GM19035 (cell line): ENCODE data around the gene PIGS.
"Not testable (repeated sequence)": the region's sequence is repeated elsewhere in the genome, so short reads cannot be mapped to it uniquely, and the experiment has no call there.

ENCODE experiments used
- ATAC-seq: cut with Tn5 transposase; IDR thresholded peaks from one replicate; pipeline ENCODE4 v1.9.1; 2021; ENCODE audit not compliant: unreplicated experiment

PIGS gene

DNA sequence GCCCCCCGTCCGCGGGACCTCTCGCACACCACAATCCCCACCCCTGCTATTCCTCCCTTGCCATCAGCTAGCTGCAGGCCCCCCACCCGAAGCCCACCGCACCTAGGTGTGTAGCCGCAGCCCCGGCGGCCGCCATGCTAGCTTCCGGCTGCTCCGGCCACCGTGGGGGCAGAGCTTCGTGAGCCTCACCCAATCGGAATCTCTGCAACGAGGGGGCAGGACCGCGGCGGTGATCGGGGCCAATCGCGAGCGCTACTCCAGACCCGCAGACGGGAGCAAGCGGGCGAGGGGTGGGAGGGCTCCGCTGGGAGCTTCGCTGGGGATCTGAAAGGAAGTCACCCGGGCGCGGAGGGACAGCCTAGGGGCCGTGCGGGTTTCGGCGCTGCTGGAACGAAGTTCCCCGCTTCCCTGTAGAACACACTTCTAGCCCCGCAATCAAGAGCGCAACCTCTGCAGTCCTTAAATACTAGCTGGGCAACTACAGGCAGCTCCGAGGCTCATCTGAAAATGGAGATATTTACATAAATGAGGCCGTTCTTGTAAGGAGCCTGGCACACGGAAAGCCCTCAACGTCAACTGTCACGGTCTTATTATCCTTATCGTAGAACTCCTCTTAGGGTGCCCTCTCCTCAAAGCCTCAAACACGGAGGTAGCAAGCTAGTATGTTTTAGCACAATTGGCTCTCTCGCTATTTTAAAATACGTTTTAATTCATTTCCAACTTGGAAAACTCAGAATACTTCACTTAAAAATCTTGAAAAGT, at the start of gene PIGS:
Gene PIGS (minus strand): TSS at position 164 of the 762 bp plus-strand sequence. CDS start 28 bp downstream, at position 136.
- ATAC-seq = peak; percentile 85

DNA sequence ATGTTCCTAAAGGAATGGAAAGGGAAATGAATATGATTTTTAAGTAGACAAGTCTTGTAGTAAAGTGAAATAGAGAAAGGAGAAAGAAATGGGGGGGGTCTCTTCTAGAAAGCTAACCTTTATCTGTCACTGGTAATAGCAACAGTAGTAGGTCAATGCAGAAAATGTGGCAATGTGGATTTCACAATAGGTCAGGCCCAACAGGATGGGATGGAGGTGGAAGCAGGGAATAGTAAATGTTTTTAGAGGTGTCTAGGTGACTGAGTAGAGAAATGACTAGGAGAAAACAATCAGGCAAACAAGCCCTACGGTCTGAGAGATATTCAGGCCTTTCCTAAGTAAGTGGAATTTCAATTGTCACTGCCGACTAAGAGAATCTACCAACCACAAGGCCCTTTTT, 48.7 kb upstream of the PIGS start:
- no peak for ATAC-seq

DNA sequence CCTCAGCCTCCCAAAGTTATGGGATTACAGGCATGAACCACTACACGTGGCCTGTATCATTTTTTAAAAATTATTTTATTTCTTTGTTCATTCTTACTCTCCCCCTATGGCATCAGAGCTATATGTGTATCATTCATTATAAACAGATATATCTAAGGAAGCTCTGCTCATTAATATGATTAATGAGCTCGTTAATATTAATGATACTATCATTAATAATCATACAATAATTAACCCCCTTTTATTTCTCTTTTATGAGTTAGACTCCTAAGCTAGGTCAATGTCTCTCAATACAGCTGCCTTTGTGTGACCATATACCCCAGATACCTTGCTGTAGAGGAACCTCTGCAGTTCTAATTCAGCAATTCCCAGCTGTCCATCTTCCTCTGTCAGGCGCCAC, 47.1 kb upstream of the PIGS start:
- no peak for ATAC-seq

DNA sequence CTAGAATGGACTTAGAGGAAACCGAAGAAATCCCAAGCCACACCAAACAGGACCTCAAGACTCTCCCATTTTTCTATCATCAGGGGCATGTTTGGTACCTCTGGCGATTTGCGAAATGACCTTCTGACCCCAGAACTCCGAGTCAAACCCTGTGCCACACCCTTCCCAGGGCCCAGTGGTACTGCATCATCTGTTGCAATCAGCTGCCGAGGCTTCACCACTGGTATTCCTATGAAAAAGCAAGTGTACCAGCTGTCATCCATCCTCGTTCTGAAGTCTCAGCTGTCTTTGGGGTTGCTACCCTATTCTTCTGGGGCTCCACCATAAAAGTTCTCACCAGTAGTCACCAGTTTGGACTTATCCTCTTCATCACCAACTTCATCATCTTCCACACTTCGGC, 45.0 kb upstream of the PIGS start:
- no peak for ATAC-seq

DNA sequence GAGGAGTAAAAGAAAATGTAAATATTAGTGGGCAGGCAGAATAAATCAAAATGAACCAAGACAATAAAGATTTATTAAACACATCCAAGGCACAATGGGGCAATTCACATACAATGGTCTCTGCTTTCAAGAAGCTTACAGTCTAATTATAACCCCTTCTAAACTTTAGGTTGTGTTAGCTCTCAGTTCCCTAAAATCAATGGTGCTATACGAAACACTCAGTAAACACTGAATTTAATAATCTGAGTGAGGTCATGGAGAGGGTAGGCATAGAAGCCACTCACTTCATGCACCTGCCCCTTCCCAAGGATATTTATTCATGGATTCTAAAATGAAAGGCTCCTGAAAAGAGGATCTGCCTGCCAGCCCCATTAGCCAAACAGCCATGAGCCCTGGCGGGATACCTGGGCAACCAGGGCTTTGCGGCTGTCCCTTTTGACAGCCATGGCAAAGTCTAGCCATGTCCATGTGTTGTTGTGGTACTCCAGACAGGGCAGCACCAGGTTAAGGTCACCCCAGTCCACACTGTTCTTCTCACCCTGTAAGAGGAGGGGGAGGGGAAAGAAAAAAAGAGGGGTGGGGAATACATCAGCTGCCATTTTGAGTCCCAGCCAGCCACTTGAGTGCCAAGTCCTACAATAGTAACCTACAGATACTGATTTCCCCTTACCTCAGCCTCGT, 44.1 kb upstream of the PIGS start:
- ATAC-seq = no peak

DNA sequence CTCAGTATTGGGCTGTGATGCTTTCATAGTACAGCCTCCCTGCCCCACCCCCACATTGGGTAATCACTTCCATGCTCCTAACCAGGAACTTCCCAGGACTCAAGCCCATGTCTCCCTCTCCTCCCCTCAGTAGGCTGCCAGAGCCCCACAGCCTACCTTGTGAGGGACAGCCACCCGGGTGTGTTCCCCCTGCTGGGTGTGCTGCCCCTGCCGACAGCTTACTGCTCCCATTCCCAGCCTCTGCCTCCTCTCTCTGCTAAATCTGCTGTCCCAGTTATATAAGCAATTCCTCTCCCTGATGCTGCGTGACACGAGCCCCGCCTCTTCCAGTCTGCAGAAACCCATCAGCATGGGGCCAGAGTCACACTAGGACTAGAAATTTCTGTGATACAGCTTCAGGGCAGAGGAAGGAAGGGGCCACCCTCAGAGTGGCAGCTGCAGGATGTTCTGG, 42.6 kb upstream of the PIGS start, which contains the start of gene RSKR:
Gene RSKR (minus strand): TSS at position 255 of the 451 bp plus-strand sequence. CDS start 24 bp downstream, at position 231.
- no peak for ATAC-seq

DNA sequence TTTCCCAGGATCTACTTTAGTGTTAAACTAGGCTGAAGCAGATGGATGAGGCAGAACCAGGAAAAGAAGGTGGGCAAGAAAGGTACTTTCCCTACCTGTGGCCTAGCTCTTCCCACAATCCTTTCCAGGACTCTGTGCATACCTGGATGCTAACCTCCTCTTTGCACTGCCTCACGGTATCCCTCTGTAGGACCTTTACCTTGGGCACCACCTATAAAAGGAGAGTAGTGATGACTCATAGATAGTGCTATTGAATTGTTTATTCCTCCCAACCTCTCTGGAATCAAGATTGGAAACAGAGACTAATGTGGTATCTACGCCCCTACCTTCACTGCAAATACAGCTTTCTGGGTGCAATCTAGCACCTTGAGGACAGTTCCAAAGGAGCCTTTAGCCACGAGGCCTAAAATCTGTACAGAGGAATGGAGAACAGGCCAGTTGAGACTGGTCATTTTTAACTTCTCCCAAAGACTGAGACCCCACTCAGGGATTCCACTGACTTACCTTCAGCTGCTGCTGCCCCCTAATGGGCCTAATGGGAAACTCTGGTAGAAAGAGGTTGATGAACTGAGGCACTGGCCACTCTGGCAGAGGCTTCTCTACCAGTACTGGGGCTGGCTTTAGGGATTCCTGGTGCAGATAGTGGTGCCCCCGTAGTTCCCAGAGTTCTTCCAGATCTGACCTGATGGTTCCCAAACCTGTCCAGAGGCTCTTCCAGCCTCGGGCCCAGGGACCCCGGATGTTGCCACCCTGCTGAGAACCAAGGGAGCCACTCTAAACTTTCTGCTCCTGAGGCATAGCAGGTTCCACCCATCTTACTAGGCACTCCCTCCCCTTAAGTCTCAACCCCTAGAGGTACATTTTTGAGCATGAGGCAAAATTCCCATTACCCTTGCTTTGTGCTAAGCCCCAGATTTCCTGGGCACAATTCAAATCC, 41.9 kb upstream of the PIGS start:
- ATAC-seq = no peak

DNA sequence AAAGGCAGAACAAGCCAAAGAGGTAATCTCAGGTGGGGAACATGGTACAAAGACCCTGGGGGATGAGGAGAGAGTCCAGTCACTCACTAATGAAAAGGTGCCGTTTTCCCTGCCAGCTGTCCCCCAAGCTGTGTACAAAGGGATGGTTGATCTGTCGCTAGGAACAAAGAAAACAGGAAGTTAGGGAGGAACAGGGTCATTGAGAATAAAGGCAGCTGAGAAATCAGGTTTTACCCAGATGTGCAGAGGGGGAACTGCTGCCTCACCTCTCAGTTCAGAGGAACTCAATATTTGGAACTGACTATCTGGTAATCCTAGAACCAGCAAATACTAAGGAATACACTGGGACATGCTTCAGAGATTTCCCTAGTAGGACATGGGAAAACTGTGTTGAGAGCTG, 41.2 kb upstream of the PIGS start:
- no peak for ATAC-seq

DNA sequence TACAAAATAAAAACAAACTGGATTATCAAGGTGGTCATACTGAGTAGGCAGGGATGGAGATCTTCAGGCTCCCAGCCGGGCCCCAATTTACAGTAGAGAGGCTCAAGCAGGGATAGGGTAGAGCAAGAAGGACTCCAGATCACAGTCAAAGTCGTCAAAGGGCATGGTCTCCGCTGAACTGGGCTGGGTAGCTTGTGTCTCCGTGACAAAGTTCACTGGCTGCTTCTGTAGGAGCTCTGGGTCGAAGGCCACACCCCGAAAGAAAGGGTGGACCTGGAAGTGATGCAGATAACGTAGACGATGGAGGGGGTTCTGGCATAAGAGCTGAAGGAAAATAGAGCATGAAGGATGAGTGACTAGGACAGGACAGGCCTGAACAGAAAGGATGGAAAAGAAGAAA, 39.1 kb upstream of the PIGS start:
- no peak for ATAC-seq

DNA sequence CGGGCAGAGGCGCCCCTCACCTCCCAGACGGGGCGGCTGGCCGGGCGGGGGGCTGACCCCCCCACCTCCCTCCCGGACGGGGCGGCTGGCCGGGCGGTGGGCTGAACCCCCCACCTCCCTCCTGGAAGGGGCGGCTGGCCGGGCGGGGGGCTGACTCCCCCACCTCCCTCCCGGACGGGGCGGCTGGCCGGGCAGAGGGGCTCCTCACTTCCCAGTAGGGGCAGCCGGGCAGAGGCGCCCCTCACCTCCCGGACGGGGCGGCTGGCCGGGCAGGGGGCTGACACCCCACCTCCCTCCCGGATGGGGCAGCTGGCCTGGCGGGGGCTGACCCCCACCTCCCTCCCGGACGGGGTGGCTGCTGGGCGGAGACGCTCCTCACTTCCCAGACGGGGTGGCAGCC, 32.7 kb upstream of the PIGS start:
- ATAC-seq = not testable (repeated sequence)

DNA sequence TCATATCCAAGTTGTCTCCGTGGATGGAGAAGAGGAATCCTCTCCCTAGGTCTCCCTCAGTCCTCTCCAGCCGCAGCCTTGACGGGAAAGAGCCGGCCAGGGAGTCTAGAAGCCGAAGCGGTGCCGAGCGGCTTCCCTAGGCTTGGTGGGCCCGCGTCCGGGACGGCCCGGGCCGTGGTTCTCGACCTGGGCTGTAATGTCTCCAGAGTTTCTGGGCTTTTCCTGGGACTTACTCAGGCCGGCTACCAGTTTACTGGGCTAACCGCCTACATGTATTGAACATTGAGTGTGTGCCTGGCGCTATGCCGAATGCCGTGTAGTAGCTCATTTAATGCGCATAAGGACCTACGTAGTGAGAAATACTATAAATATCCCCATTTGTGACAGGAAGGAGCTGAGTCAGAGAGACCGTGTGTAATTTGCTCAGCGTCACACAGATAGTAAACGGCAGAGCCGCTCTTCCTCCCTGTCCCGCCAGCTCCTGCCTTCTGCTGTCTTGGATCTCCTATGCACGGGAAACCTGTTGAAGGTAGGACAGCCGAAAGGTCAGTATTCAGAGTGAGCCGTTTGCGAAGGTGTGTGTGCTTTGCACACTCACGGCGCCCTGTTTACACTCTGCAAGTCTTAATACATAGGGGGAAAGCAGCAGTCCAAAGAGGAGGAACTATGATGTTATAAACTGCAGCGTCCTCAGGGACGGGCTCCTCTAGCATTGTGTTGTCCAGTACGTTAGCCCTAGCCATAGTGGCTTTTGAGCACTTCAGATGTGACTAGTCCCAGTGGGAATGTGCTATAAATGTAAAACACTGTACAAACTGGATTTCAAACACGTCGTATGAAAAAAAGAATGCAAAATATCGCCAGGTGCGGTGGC, 28.2 kb upstream of the PIGS start:
- peak; percentile 36 for ATAC-seq

DNA sequence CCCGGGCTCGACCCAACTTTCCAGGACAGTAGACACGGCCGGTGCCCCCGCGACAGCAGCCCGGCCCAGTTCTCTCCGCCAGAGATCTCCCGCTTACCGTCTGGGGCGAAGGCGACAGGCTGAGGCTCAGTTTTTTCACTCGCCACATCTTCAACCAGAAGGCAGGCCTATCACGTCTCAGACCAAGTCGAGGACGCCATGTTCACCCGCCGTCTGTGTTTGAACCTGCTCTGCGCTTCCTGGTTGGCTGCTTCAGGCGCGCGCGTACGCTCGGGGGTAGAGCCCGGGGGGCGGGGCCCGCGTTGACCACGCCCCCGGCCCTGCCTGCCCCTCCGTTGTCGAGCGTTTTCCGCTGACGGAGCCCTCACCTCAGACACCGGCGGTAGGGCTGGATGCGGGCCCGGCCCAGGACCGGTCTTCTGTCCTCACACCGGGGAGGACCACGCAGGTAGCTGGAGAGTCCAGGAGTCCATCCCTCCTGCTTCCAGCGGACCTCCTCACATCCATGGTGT, 27.5 kb upstream of the PIGS start, which contains the start of gene SPAG5:
Gene SPAG5 (minus strand): TSS at position 227 of the 512 bp plus-strand sequence. CDS start 79 bp downstream, at position 148.
- peak; percentile 88 for ATAC-seq

DNA sequence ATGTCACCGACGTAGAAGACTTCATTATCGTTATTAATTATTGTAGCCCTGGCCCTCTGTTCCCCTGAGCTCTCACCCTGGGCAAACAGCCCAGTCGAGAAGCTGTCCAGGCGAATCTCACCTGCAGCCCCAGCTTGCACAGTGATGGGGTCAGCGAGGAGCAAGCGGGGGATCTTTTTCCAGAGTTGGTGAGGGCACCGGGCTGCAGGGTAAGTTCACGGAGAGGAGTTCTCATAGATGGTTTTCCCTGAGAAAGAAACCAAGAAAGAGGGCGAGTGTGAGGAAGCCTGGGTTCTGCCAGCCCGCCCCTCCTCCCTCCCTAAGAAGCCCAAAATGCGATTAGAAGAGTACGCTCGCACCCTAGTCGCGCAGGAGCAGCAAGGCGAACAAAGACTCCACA, 27.1 kb upstream of the PIGS start:
- ATAC-seq = peak; percentile 3

DNA sequence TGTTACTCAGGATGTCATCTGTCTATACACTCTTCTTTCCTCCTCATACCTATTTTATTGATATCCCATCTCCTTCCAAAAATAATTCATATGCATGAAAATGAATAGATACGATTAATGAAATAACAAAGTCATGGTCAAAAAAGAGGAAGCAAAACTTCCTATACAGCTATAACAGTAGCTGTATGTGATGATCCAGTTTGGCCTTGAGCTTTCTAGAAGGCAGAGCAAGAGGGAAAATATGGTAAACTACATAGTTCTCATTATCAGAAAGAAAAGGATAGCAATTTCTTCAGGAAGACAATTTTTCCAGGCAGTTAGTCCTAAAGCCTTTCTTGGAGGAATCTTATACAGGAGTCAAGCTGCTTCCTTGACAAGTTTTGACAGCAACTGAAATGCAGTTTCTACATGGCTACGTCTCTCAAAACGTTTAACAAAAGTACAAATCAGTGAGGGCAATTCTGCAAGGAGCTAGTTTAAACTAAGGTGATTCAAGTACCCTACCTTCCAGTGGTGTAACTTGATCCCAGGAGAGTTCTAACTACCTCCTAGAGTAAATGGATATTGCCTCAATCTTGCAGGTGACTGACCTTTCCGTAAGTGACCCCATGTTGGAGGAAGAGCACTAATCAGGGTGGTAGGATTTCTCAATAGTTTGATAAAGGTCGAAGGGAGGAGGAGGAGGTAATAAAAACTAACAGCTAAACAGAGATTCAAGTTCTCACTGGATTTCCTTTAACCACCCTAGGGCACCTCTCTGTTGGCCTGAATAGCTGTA, 26.5 kb upstream of the PIGS start:
- no peak for ATAC-seq

DNA sequence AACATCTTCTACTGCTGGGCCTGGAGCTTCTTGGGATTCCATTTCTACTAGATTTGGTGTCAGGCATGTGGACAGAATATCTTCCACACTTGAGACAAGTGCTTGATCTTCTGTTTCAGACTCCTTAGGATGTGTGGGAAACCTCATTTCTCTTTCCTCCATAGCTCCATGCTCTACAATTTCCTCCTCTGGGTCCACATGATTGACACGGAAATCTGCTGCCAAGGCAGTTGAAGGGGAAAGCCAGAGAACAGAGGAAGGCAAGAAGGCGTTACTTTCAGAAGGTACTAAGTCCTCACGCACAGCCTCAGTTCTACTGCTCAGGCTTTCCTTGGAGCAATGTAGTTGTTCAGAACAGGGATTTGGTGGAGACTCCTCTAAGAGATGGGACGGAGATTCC, 20.9 kb upstream of the PIGS start:
- ATAC-seq = no peak

DNA sequence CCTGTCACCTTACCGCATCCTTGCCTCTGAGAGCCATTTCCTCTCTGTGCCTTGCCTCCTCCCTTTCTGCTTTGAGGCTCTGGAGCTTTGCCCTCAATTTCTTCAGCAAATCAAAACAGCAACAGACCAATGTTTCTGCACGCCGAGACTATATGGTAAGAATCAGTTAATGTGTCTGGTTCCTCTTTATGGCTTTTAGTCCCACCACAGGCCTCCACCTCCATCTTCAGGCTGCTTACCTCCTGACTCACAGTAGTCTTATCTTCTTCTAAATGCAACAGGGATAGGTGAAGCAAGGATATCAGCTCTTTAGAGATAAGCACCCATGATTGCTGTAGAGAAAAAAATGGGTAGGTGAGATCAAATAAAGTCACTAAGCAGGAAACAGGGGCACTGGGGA, 14.5 kb upstream of the PIGS start:
- ATAC-seq = no peak

DNA sequence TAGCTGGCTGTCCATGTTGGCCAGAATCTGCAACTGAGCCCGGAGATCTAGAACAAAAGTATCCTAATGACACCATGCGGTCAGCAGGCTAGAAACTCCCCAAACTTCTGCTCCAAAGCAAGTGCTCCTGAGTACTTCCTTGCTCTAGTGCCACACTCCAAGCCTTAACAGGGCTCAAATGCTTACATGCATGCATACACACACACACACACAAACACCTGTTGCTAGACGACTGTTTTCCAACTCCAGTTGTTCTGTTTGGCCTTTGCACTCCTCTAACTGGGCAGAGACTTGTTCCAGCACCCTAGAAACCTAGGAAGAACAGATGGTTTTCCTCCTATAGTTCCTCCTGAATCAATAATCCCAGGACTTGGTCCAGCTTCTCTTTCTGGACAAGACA, 13.1 kb upstream of the PIGS start:
- ATAC-seq = no peak

DNA sequence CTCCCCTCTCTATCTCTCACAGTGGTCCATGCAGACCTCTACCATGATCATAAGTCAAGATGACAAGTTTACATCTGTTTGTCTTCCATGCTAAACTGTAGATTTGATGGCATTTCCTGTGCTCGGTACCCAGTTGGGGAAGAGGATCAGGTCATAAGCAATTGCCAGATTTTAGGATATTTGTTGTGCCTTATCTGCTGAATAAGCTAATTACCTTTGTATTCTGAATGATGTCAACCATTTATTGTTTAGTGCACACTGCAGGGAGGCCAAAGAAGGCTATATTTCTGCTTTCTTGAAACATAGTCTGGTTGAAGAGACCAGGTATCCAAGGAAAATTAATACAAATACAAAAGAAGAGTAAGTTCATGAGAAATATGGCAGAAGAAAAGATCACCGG, 11.2 kb upstream of the PIGS start:
- ATAC-seq = no peak

DNA sequence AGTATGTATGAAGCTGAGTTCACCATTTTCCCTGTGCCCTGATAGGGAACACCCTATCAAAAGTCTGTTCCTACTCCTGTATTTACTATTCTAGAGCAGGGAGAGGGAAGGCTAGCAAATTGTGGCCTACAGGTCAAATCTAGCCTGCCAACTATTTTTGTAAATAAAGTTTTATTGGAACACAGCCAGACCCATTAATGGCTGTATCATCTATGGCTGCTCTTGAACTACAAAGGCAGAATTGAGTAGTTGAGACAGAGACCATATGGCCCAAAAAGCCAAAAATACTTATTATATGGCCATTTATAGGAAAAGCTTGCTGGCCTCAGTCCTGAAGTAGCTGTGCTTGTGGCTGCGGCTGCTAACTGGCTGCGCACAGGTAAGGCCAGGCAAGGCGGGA, 9.6 kb upstream of the PIGS start:
- no peak for ATAC-seq
